GM12864 (cell line): ENCODE results near the gene CD207.
"Not testable (repeated sequence)": the region's sequence is repeated elsewhere in the genome, so short reads cannot be mapped to it uniquely, and the experiment has no call there.

Experiments
- DNase-seq: peaks from one replicate; pipeline ENCODE4 v3.0.0-alpha.2; 2011; ENCODE audit warnings: low read depth
- H3K4me3 ChIP-seq: 2 replicates; pipeline ENCODE4 v1.5.1; 2011; ENCODE audit warnings: mild to moderate bottlenecking, low read depth, low read length, control low read depth
- TF ChIP-seq, protein P1 (sequence below): IDR thresholded peaks from 2 replicates; pipeline ENCODE4 v1.5.1; 2011; ENCODE audit warnings: low read depth, mild to moderate bottlenecking, moderate library complexity, low read length, control low read depth, inconsistent platforms; ENCODE audit errors: missing control alignments

The CD207 gene

DNA sequence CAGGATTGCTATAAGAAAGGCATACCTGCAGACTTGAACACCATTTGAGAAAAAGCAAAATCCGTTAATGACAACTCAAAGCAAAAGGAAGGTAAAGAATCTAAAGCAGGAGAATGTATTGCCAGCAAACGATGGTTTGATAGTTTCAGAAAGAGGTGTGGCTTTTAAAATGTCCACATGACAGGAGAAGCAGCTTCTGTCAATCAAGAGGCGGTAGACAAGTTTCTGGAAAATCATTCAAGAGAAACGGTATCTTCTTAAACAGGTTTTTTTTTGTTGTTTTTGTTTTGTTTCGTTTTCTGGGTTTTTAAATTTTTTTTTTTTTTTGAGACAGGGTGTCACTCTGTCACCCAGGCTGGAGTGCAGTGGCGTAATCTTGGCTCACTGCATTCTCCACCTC, 29.0 kb downstream of the CD207 start:
- TF ChIP-seq, protein P1, sequence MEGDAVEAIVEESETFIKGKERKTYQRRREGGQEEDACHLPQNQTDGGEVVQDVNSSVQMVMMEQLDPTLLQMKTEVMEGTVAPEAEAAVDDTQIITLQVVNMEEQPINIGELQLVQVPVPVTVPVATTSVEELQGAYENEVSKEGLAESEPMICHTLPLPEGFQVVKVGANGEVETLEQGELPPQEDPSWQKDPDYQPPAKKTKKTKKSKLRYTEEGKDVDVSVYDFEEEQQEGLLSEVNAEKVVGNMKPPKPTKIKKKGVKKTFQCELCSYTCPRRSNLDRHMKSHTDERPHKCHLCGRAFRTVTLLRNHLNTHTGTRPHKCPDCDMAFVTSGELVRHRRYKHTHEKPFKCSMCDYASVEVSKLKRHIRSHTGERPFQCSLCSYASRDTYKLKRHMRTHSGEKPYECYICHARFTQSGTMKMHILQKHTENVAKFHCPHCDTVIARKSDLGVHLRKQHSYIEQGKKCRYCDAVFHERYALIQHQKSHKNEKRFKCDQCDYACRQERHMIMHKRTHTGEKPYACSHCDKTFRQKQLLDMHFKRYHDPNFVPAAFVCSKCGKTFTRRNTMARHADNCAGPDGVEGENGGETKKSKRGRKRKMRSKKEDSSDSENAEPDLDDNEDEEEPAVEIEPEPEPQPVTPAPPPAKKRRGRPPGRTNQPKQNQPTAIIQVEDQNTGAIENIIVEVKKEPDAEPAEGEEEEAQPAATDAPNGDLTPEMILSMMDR = no peak

DNA sequence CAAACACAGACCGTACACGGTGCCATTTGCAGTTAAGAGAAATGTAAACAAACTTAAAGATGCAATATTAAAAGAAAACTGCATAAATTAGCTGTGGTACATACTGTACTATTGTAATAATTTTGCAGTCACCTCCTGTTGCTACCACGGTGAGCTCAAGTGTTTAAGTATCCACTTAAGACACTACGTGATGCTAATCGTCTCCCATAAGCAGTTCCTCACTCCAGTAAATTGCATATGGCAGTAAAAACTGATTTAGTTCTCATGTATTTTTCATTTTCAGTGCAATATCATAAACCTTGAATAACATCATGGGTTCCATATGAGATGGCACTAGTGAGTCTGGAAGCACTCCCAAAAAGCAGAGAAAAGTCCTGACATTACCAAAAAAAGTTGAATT, 29.6 kb downstream of the CD207 start:
- no peak for DNase-seq
- no peak overlapping the region for H3K4me3 ChIP-seq
- TF ChIP-seq, protein P1 = no peak

More for the DNA sequence above, 29.0 kb downstream of the CD207 start:
- DNase-seq = no peak
- no peak overlapping the region for H3K4me3 ChIP-seq

DNA sequence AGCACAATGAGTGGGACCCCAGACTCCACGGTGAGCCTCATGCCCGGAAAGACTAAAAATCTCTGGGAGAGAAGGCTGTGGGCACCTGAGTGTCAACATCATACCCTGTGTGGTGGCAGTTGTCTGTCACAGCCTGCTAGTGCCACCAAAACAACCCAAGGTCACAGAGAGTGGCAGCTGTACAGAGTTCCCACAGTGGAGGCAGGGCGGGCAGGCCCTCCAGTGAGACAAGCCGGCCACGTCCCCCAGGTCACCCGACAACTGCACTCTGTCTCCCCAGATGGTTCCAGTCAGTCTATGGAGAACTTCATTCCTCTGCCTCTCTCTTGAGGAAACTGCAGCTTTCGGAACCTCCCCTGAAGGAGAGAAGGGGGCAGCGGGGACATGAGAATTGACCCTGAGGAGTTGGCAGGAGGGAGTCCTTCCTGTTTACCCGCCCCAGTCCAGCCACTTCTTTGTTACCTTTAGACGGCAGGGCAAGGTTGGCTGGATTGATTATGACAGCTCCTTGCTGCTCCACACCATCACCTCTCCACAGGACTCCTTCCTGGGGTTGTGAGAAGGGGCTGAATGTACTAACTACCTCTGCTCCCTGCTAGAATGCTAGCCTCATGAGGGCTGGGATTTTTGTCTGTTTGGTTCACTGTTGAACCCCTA, 33.9 kb downstream of the CD207 start:
- H3K4me3 ChIP-seq = no peak overlapping the region
- no peak for DNase-seq
- TF ChIP-seq, protein P1 = no peak

DNA sequence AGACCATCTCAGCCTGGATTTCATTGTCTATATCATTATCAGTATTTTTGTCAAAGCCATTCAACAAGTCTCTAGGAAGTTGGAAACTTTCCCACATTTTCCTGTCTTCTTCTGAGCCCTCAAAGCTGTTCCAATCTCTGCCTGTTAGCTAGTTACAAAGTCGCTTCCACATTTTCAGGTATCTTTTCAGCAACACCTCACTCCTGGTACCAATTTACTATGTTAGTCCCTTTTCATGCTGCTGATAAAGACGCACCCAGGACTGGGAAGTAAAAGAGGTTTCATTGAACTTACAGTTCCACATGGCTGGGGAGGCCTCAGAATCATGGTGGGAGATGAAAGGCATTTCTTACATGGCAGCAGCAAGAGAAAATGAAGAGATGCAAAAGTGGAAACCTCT, 35.9 kb downstream of the CD207 start:
- TF ChIP-seq, protein P1 = no peak
- no peak for DNase-seq
- no peak overlapping the region for H3K4me3 ChIP-seq

DNA sequence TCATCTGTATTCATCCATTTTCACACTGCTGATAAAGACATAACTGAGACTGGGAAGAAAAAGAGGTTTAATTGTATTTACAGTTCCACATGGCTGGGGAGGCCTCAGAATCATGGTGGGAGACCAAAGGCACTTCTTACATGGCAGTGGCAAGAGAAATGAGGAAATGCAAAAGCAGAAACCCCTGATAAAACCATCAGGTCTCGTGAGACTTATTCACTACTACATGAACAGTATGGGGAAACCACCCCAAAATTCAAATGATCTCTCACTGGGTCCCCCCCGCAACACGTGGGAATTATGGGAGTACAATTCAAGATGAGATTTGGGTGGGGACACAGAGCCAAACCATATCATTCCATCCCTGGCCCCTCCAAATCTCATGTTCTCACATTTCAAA, 37.6 kb downstream of the CD207 start:
- not testable (repeated sequence) for DNase-seq, H3K4me3 ChIP-seq

DNA sequence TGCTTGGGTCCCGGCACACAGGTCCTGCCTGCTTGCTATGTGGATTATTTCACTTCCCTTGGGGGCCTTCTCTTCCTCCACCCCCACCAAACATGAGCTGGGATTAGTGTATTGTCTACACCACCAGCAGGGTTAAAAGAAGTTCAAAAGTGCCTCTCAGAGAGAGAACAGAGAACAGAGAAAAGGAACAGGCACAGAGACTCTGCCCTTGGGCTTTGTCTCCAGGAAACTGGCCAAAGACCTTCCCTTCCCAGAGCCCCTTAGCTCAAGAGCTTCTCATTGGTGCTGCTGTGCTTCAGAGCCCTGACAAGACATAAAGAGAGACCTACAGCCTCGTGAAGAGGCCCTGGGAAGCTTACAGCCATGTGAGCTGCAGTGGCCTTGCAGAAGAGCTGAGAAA, 38.1 kb downstream of the CD207 start:
- no peak for DNase-seq
- TF ChIP-seq, protein P1 = no peak
- no peak overlapping the region for H3K4me3 ChIP-seq

DNA sequence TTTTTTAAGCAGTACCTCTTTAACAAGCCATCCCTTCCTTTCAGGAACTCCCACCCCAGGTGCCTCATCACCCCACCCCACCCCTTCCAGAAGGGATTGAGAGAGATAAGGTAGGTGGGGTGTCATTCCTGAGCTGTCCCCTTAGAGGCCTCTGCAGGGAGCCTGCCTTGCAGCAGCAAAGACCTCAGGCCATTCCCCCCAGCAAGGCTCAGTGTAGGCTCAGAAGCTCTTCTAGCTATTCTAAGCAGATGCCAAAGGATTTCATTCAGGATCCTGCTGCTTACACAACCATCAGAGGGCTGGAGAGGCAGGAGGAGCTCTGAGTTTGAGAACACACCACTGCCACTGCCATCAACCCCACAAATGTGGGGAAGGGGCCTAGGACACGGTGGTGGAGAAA, 39.4 kb downstream of the CD207 start:
- DNase-seq = no peak
- H3K4me3 ChIP-seq = no peak overlapping the region
- TF ChIP-seq, protein P1 = no peak
